ENCODE results near the gene FOXK2.
"Not testable (repeated sequence)": the region's sequence is repeated elsewhere in the genome, so short reads cannot be mapped to it uniquely, and the experiment has no call there.

FOXK2 gene

GRCh38 chr17:82536512-82537201, 17.1 kb downstream of the FOXK2 start:
- no peak for DNase-seq

GRCh38 chr17:82537228-82537627, 17.7 kb downstream of the FOXK2 start:
- DNase-seq: not testable (repeated sequence)

GRCh38 chr17:82539076-82539475, 19.5 kb downstream of the FOXK2 start:
- DNase-seq: not testable (repeated sequence)

GRCh38 chr17:82542439-82542838, 22.9 kb downstream of the FOXK2 start:
- DNase-seq: no peak

GRCh38 chr17:82544431-82545070, 25.0 kb downstream of the FOXK2 start:
- DNase-seq: peak; percentile 34

GRCh38 chr17:82545071-82545462, 25.5 kb downstream of the FOXK2 start:
- no peak for DNase-seq

- DNase-seq: no peak
Observed at GRCh38 chr17:82547981-82548380, 28.4 kb downstream of the FOXK2 start.

- DNase-seq: no peak
Observed at GRCh38 chr17:82548681-82549303, 29.3 kb downstream of the FOXK2 start.

- DNase-seq: peak; percentile 38
Observed at GRCh38 chr17:82551779-82552457, 32.4 kb downstream of the FOXK2 start.

- DNase-seq: no peak
Observed at GRCh38 chr17:82552580-82552979, 33.0 kb downstream of the FOXK2 start.

GRCh38 chr17:82553210-82553930, 33.8 kb downstream of the FOXK2 start:
- no peak for DNase-seq

- DNase-seq: not testable (repeated sequence)
Observed at GRCh38 chr17:82557510-82557909, 38.0 kb downstream of the FOXK2 start.

- DNase-seq: no peak
Observed at GRCh38 chr17:82559566-82560251, 40.2 kb downstream of the FOXK2 start.

- DNase-seq: no peak
Observed at GRCh38 chr17:82560252-82560642, 40.7 kb downstream of the FOXK2 start.

GRCh38 chr17:82560802-82561428, 41.4 kb downstream of the FOXK2 start:
- no peak for DNase-seq

- peak; percentile 34 for DNase-seq
Observed at GRCh38 chr17:82561429-82562035, 42.0 kb downstream of the FOXK2 start.

GRCh38 chr17:82562718-82563220, 43.2 kb downstream of the FOXK2 start:
- not testable (repeated sequence) for DNase-seq

GRCh38 chr17:82563318-82563717, 43.8 kb downstream of the FOXK2 start:
- DNase-seq: no peak

- not testable (repeated sequence) for DNase-seq
Observed at GRCh38 chr17:82563745-82564144, 44.2 kb downstream of the FOXK2 start.

- DNase-seq: no peak
Observed at GRCh38 chr17:82564241-82564640, 44.7 kb downstream of the FOXK2 start.

GRCh38 chr17:82565551-82565950, 46.0 kb downstream of the FOXK2 start:
- peak; percentile 31 for DNase-seq
